SU-DHL-6 (cell line): ENCODE data around the gene TIGD1.
A peak's percentile ranks its signal among the peaks of the same experiment; 100 is the strongest.

ENCODE experiments used
- H2AFZ ChIP-seq: fragments of 200-600 bp; sonication (generic); 2 replicates; pipeline ENCODE4 v1.6.1; 2014; ENCODE audit warnings: low read depth, mild to moderate bottlenecking, moderate library complexity, mixed read lengths, antibody characterized with exemption, low read length; ENCODE audit not compliant: severe bottlenecking
- H3F3A ChIP-seq: fragments of 200-600 bp; shearing (Covaris generic); 2 replicates; pipeline ENCODE4 v1.6.0; 2016; ENCODE audit warnings: antibody characterized with exemption, mild to moderate bottlenecking; ENCODE audit not compliant: insufficient read depth
- H3K27ac ChIP-seq: fragments of 200-600 bp; sonication (generic); 2 replicates; pipeline ENCODE4 v1.5.1; 2016; ENCODE audit warnings: low read depth, mild to moderate bottlenecking, low read length, moderate library complexity, mixed read lengths
- H3K27me3 ChIP-seq: fragments of 200-600 bp; sonication (generic), shearing (Covaris generic); 2 replicates; pipeline ENCODE4 v1.6.0; 2014; ENCODE audit warnings: mild to moderate bottlenecking, low read length
- H3K36me3 ChIP-seq: fragments of 200-600 bp; sonication (generic); 2 replicates; pipeline ENCODE4 v1.6.1; 2014; ENCODE audit warnings: mild to moderate bottlenecking, low read length, mixed read lengths
- H3K4me2 ChIP-seq: fragments of 300-600, 200-600 bp; shearing (Covaris generic), sonication (generic); 2 replicates; pipeline ENCODE4 v1.6.0; 2014; ENCODE audit warnings: low read length, low read depth, mild to moderate bottlenecking; ENCODE audit not compliant: poor library complexity, severe bottlenecking
- H3K4me3 ChIP-seq: fragments of 200-600 bp; sonication (generic); 2 replicates; pipeline ENCODE4 v1.5.1; 2014; ENCODE audit warnings: antibody characterized with exemption, low read length, mild to moderate bottlenecking, mixed read lengths; ENCODE audit not compliant: insufficient read depth, poor library complexity, severe bottlenecking
- H3K79me2 ChIP-seq: fragments of 200-600 bp; sonication (generic); 2 replicates; pipeline ENCODE4 v1.6.1; 2014; ENCODE audit warnings: mild to moderate bottlenecking, low read length, moderate library complexity; ENCODE audit not compliant: insufficient read depth
- H3K9ac ChIP-seq: fragments of 200-600 bp; sonication (generic); 2 replicates; pipeline ENCODE4 v1.7.0; 2014; ENCODE audit warnings: mild to moderate bottlenecking, low read length
- H3K9me2 ChIP-seq: fragments of 200-600 bp; sonication (generic); replicated peaks from 2 replicates; pipeline ENCODE4 v1.6.1; 2014; ENCODE audit warnings: low read length; ENCODE audit not compliant: insufficient read depth
- H3K9me3 ChIP-seq: fragments of 200-600 bp; sonication (generic); 2 replicates; pipeline ENCODE4 v1.6.1; 2014; ENCODE audit warnings: low read length, mixed read lengths; ENCODE audit not compliant: insufficient read depth
- H4K20me1 ChIP-seq: fragments of 200-600 bp; sonication (generic); 2 replicates; pipeline ENCODE4 v1.6.1; 2014; ENCODE audit warnings: low read depth, mild to moderate bottlenecking, antibody characterized with exemption, low read length, moderate library complexity, mixed read lengths
- CTCF ChIP-seq: fragments of 200-600 bp; sonication (generic); IDR thresholded peaks from one replicate; pipeline ENCODE4 v1.5.1; 2017; ENCODE audit warnings: antibody characterized with exemption, mild to moderate bottlenecking, low read length, moderate library complexity; ENCODE audit not compliant: insufficient read depth, poor library complexity, severe bottlenecking
- EZH2phosphoT487 ChIP-seq: fragments of 200-600 bp; sonication (generic), shearing (Covaris generic); conservative IDR thresholded peaks from 2 replicates; pipeline ENCODE4 v1.6.1; 2018; ENCODE audit warnings: mild to moderate bottlenecking, antibody characterized with exemption, low read length, moderate library complexity, mixed read lengths

Gene TIGD1

GRCh38 chr2:232539298-232540231 lies 10.8 kb downstream of the TIGD1 start, which contains the start of gene CHRNG:
CHRNG (plus strand) TSS chr2:232539692; CDS start chr2:232539748, 56 bp downstream.
- H3K4me3 ChIP-seq: no peak within 1 kb of the TSS
- no peak within 1 kb of the TSS for H3K4me2 ChIP-seq
- H2AFZ ChIP-seq: no peak within 1 kb of the TSS
- TF ChIP-seq CTCF (no peak), EZH2phosphoT487 (no peak)
- no peaks in the 10 kb centered on the region for H3K79me2 ChIP-seq
- no peaks in the 10 kb centered on the region for H3F3A ChIP-seq
- H4K20me1 ChIP-seq: no peaks in the 10 kb centered on the region
- no peaks in the 10 kb centered on the region for H3K27me3 ChIP-seq
- H3K9me3 ChIP-seq: no peaks in the 10 kb centered on the region
- no peaks in the 10 kb centered on the region for H3K9me2 ChIP-seq
- no peak within 1 kb of the TSS for H3K27ac ChIP-seq
- H3K9ac ChIP-seq: no peak within 1 kb of the TSS
- H3K36me3 ChIP-seq: no peaks in the 10 kb centered on the region

- TF ChIP-seq EZH2phosphoT487 (no peak), CTCF (no peak)
- Histone ChIP-seq H3K36me3 (no peaks in the 10 kb centered on the region), H3F3A (no peaks in the 10 kb centered on the region), H3K9me2 (no peaks in the 10 kb centered on the region), H3K27ac (no peak overlapping the region), H3K9me3 (no peaks in the 10 kb centered on the region), H3K4me2 (no peak overlapping the region), H2AFZ (no peak overlapping the region), H4K20me1 (no peaks in the 10 kb centered on the region), H3K79me2 (no peaks in the 10 kb centered on the region), H3K4me3 (no peak overlapping the region), H3K9ac (no peak overlapping the region), H3K27me3 (no peaks in the 10 kb centered on the region)
Observed at GRCh38 chr2:232538671-232539070, 11.7 kb downstream of the TIGD1 start.

- Histone ChIP-seq H3K27ac (no peak overlapping the region), H3K9me3 (no peaks in the 10 kb centered on the region), H4K20me1 (no peaks in the 10 kb centered on the region), H3K4me2 (no peak overlapping the region), H3K36me3 (no peaks in the 10 kb centered on the region), H3K4me3 (no peak overlapping the region), H3K9me2 (no peaks in the 10 kb centered on the region), H3F3A (no peaks in the 10 kb centered on the region), H3K9ac (no peak overlapping the region), H2AFZ (no peak overlapping the region), H3K79me2 (no peaks in the 10 kb centered on the region), H3K27me3 (no peaks in the 10 kb centered on the region)
- TF ChIP-seq EZH2phosphoT487: no peak
Observed at GRCh38 chr2:232537499-232537898, 12.9 kb downstream of the TIGD1 start.

GRCh38 chr2:232537079-232537478 lies 13.3 kb downstream of the TIGD1 start:
- Histone ChIP-seq H3K9ac (no peak overlapping the region), H2AFZ (no peak overlapping the region), H3F3A (no peaks in the 10 kb centered on the region), H3K4me3 (no peak overlapping the region), H3K79me2 (no peaks in the 10 kb centered on the region), H3K9me3 (no peaks in the 10 kb centered on the region), H3K9me2 (no peaks in the 10 kb centered on the region), H3K4me2 (no peak overlapping the region), H3K27ac (no peak overlapping the region), H3K27me3 (no peaks in the 10 kb centered on the region), H3K36me3 (no peaks in the 10 kb centered on the region), H4K20me1 (no peaks in the 10 kb centered on the region)
- TF ChIP-seq CTCF: peak; percentile 36
- TF ChIP-seq EZH2phosphoT487: no peak
